Measurements from ENCODE around the gene DNAI1.

The DNAI1 gene

DNA sequence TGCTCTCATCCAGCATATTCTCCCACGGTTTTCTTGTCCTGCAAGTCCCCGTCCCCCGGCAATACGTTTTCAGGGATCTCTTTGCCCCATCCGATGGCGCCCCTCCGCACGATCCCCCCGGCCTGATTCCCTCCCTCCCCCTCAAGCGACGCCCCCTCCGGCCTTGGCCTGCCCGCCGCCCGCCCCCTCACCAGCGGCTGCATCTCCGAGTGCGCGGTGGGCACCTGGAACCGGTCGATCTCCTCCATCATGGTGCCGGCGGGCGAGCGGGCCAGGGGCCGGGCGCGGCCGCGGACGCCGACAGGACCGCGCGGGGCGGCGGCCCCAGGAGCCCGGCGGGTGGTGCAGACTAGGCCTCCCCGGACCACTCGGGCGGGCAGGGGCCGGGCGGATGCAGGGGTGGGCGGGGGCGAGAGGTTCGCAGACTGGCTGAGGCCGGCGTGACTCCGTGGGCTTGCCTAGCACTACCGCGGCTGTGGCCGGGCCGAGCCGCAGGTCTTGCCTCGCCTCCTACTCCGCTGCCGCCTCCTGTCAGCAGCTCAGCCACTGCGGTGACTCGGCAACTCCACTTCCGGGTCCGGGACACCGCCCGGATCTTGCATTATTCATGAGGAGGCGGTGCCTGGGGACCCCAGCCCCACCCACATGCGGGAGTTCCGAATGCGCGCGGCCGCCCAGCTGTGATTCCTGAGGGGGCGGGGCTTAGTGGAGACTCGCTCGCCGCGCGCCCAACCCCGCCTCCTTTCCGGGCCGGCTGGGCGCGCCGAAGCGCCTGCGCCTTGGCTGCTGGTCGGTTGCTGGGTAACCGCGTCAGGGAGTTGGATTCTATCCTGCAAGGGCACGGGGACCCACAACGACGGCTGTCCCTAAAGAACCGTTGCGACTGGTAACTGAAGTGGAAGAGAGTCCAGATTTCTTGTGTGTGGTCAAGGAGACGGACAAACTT is at the start of gene DNAI1, which contains the start of gene FAM219A:
Gene DNAI1 (plus strand): TSS at position 793 of the 946 bp plus-strand sequence. CDS start 201 bp downstream, outside the sequence.
Gene FAM219A (minus strand): TSS at position 558 of the 946 bp plus-strand sequence. CDS start 307 bp downstream, at position 251.
- peak within 1 kb of the TSS; percentile 68 for H3K27ac ChIP-seq
- TF ChIP-seq CTCF (conservative IDR thresholded peaks at IDR 0.05) (no peak), ZFX (IDR thresholded peaks at IDR 0.05) (peak; percentile 87)

DNA sequence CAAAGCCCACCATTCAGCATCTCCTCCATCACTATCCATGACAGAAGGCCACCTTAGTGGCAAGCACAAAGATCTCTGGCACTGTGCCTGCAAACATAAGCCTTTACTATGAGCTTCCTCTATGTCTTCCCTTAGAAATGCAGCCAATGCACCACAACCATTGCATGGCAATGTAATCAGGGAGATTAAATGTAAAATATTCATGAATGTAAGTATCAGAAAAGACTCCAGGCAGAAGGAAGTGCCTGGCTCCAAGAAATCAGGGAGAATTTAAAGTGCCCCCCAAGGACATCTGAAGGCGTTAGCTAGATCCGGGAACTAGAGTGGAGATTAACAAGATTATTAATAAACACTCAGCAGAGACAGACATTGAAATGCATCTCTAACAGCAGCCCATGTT is 49.5 kb upstream of the DNAI1 start:
- no peak overlapping the region for H3K27ac ChIP-seq
- TF ChIP-seq ZFX (IDR thresholded peaks at IDR 0.05) (no peak), CTCF (conservative IDR thresholded peaks at IDR 0.05) (no peak)

- H3K27ac ChIP-seq, result no peak overlapping the region
- no peak for TF ChIP-seq CTCF (conservative IDR thresholded peaks at IDR 0.05)
- TF ChIP-seq ZFX (IDR thresholded peaks at IDR 0.05), result no peak
Measured at GRCh38 chr9:34412336-34412735, 46.3 kb upstream of the DNAI1 start.

- H3K27ac ChIP-seq, result no peak overlapping the region
- TF ChIP-seq CTCF (conservative IDR thresholded peaks at IDR 0.05) (no peak), ZFX (IDR thresholded peaks at IDR 0.05) (no peak)
Measured at GRCh38 chr9:34413231-34413852, 45.3 kb upstream of the DNAI1 start.

DNA sequence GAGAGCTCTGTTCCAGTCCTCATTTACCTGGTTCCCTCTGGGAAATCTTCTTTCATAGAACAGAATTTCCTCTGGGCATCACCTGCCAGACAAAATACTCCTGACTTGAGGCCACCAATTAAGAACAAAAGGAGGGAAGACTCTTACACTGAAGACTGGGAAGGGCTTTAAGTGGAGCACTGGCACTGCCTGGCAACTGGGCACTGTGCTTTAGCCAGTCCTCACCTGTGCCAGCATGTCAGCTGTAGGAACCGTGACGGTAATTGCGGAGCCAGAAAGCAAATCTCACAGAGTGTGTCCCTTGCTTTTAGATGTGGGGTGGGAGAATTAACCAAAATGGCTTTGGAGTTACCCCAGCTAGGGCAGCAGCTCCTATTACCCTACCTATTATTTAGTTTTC is 40.9 kb upstream of the DNAI1 start:
- no peak for TF ChIP-seq CTCF (conservative IDR thresholded peaks at IDR 0.05)
- TF ChIP-seq ZFX (IDR thresholded peaks at IDR 0.05), result no peak
- H3K27ac ChIP-seq, result no peak overlapping the region

- no peak overlapping the region for H3K27ac ChIP-seq
- TF ChIP-seq CTCF (conservative IDR thresholded peaks at IDR 0.05) (no peak), ZFX (IDR thresholded peaks at IDR 0.05) (no peak)
Measured at GRCh38 chr9:34419716-34420504, 38.7 kb upstream of the DNAI1 start.

Data from C4-2B (cell line).